HEK293 (cell line): ENCODE measurements around the gene PHF23.

Experiments
- KLF9 ChIP-seq: fragments of 450-650 bp; formaldehyde crosslinking; IDR thresholded peaks from 2 replicates; pipeline ENCODE4 v1.5.1; 2016; ENCODE audit warnings: missing biosample characterization, missing genetic modification characterization, low read depth
- TF ChIP-seq, protein P1 (sequence below): fragments of 450-650 bp; formaldehyde crosslinking; IDR thresholded peaks from 2 replicates; pipeline ENCODE4 v1.5.1; 2016; ENCODE audit warnings: missing biosample characterization, missing genetic modification characterization, borderline replicate concordance

PHF23 gene

GRCh38 chr17:7186241-7186640 lies 53.0 kb downstream of the PHF23 start (continued):
- TF ChIP-seq KLF9 (tag by site-specific recombination), result peak; percentile 22; the same call in 1 of the 2 replicates
- TF ChIP-seq, protein P1, sequence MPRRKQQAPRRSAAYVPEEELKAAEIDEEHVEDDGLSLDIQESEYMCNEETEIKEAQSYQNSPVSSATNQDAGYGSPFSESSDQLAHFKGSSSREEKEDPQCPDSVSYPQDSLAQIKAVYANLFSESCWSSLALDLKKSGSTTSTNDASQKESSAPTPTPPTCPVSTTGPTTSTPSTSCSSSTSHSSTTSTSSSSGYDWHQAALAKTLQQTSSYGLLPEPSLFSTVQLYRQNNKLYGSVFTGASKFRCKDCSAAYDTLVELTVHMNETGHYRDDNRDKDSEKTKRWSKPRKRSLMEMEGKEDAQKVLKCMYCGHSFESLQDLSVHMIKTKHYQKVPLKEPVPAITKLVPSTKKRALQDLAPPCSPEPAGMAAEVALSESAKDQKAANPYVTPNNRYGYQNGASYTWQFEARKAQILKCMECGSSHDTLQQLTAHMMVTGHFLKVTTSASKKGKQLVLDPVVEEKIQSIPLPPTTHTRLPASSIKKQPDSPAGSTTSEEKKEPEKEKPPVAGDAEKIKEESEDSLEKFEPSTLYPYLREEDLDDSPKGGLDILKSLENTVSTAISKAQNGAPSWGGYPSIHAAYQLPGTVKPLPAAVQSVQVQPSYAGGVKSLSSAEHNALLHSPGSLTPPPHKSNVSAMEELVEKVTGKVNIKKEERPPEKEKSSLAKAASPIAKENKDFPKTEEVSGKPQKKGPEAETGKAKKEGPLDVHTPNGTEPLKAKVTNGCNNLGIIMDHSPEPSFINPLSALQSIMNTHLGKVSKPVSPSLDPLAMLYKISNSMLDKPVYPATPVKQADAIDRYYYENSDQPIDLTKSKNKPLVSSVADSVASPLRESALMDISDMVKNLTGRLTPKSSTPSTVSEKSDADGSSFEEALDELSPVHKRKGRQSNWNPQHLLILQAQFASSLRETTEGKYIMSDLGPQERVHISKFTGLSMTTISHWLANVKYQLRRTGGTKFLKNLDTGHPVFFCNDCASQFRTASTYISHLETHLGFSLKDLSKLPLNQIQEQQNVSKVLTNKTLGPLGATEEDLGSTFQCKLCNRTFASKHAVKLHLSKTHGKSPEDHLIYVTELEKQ (tag by site-specific recombination), result no peak
